Measurements from ENCODE around the gene WDR90.

- no peak for TF ChIP-seq POLR2A (IDR thresholded peaks at IDR 0.05)
- TF ChIP-seq CTCF (IDR thresholded peaks at IDR 0.05): no peak
Measured at GRCh38 chr16:672851-673250, 23.7 kb downstream of the WDR90 start.
